ENCODE results near the gene GRM4.

Gene GRM4

GRCh38 chr6:33995309-33996119, 150.4 kb downstream of the GRM4 start:
- DNase-seq (ENCODE audit: insufficient read length, low spot score), result no peak
- no peak for FAIRE-seq
- TF ChIP-seq CTCF (IDR thresholded peaks at IDR 0.05; ENCODE audit: insufficient read depth, missing control alignments), result no peak

- no peak for FAIRE-seq
- DNase-seq (ENCODE audit: insufficient read length, low spot score), result no peak
- no peak for TF ChIP-seq CTCF (IDR thresholded peaks at IDR 0.05; ENCODE audit: insufficient read depth, missing control alignments)
Measured at GRCh38 chr6:33994472-33995308, 151.2 kb downstream of the GRM4 start.

GRCh38 chr6:33993653-33994471, 152.0 kb downstream of the GRM4 start:
- TF ChIP-seq CTCF (IDR thresholded peaks at IDR 0.05; ENCODE audit: insufficient read depth, missing control alignments), result no peak
- no peak for FAIRE-seq
- no peak for DNase-seq (ENCODE audit: insufficient read length, low spot score)

GRCh38 chr6:33993091-33993490, 152.8 kb downstream of the GRM4 start:
- FAIRE-seq, result no peak
- DNase-seq (ENCODE audit: insufficient read length, low spot score), result no peak
- no peak for TF ChIP-seq CTCF (IDR thresholded peaks at IDR 0.05; ENCODE audit: insufficient read depth, missing control alignments)

GRCh38 chr6:33992191-33992590, 153.7 kb downstream of the GRM4 start:
- FAIRE-seq (no peak), DNase-seq (ENCODE audit: insufficient read length, low spot score) (no peak)
- TF ChIP-seq CTCF (IDR thresholded peaks at IDR 0.05; ENCODE audit: insufficient read depth, missing control alignments), result no peak

- FAIRE-seq (no peak), DNase-seq (ENCODE audit: insufficient read length, low spot score) (no peak)
- no peak for TF ChIP-seq CTCF (IDR thresholded peaks at IDR 0.05; ENCODE audit: insufficient read depth, missing control alignments)
Measured at GRCh38 chr6:33991610-33992009, 154.3 kb downstream of the GRM4 start.

Data from D721Med (cell line).